Cardiac muscle cell (in vitro differentiated cells and primary cell): ENCODE data around the gene ARHGEF3. TPM values are rescaled to one million over a fixed set of nuclear protein-coding genes. Genes with fewer than 3 reads are reported as not detected.

ENCODE experiments used
- DNase-seq, 2 donors: peaks; one replicate each; pipeline versions ENCODE4 v3.0.0 to v3.0.0-alpha.2; 2010 to 2017; ENCODE audit warnings: low read depth in 1 of 2, low spot score in 1 of 2
- H3K27ac ChIP-seq: fragments of 200-600 bp; sonication (generic); 2 replicates; pipeline ENCODE4 v1.5.1; 2016
- H3K27me3 ChIP-seq: fragments of 200-600 bp; sonication (generic); 2 replicates; pipeline ENCODE4 v1.6.0; 2016; ENCODE audit warnings: control low read depth
- H3K36me3 ChIP-seq: fragments of 200-600 bp; sonication (generic); 2 replicates; pipeline ENCODE4 v1.5.1; 2016; ENCODE audit warnings: control low read depth
- H3K4me1 ChIP-seq: fragments of 200-600 bp; sonication (generic); 2 replicates; pipeline ENCODE4 v1.8.1; 2017; ENCODE audit warnings: low read depth, mild to moderate bottlenecking, mixed run types
- H3K4me3 ChIP-seq: fragments of 200-600 bp; sonication (generic); 2 replicates; pipeline ENCODE4 v1.5.1; 2016; ENCODE audit warnings: mild to moderate bottlenecking
- H3K9me3 ChIP-seq: fragments of 200-600 bp; sonication (generic); 2 replicates; pipeline ENCODE4 v1.5.1; 2017; ENCODE audit warnings: low read depth, mild to moderate bottlenecking, control low read depth
- polyA plus RNA-seq: library from polyadenylated mRNA; unstranded; fragments of >200 nt; fragmentation: Nextera tagmentation; extraction: Ambion mirVana; gene quantifications from 2 replicates; pipeline ENCODE4 v1.2.1, GENCODE V29; 2016
- total RNA-seq: library from RNA; depleted of rRNA; stranded (reverse); fragments of >200 nt; gene quantifications from 2 replicates; pipeline ENCODE4 v1.2.3, GENCODE V29; 2016
- TF ChIP-seq, protein P1 (sequence below): IDR thresholded peaks from 2 replicates; pipeline ENCODE4 v1.5.1; 2012; ENCODE audit warnings: low read depth, mild to moderate bottlenecking, low read length

Gene ARHGEF3
- total and polyA plus RNA-seq, 2 experiments from 2014 or later = 9.3 to 12.8 TPM

DNA sequence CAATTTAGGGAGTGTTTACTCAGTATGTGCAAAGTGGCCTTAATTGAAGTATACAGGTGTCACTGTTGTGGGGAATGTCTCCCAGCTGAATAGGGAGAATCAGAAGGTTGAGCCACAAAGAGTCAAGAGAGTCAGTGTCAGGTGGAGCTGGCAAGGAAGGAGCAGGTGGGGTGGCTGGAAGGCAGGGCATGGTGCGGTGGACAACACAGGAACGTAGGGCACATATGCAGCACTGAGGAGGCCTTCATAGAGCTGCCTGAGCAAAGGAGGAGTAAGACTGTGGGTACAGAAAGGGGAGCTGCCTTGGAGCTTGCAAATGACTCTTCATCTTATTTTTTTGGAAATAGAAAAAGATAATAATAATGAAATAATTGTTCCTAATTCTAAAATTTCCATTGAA, 20.0 kb downstream of the ARHGEF3 start:
- Histone ChIP-seq H3K4me1 (no peaks in the 10 kb centered on the region), H3K27me3 (no peaks in the 10 kb centered on the region), H3K36me3 (no peaks in the 10 kb centered on the region), H3K9me3 (no peaks in the 10 kb centered on the region), H3K27ac (no peak overlapping the region), H3K4me3 (no peak overlapping the region)
- TF ChIP-seq, protein P1, sequence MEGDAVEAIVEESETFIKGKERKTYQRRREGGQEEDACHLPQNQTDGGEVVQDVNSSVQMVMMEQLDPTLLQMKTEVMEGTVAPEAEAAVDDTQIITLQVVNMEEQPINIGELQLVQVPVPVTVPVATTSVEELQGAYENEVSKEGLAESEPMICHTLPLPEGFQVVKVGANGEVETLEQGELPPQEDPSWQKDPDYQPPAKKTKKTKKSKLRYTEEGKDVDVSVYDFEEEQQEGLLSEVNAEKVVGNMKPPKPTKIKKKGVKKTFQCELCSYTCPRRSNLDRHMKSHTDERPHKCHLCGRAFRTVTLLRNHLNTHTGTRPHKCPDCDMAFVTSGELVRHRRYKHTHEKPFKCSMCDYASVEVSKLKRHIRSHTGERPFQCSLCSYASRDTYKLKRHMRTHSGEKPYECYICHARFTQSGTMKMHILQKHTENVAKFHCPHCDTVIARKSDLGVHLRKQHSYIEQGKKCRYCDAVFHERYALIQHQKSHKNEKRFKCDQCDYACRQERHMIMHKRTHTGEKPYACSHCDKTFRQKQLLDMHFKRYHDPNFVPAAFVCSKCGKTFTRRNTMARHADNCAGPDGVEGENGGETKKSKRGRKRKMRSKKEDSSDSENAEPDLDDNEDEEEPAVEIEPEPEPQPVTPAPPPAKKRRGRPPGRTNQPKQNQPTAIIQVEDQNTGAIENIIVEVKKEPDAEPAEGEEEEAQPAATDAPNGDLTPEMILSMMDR = no peak
- no peak for DNase-seq

DNA sequence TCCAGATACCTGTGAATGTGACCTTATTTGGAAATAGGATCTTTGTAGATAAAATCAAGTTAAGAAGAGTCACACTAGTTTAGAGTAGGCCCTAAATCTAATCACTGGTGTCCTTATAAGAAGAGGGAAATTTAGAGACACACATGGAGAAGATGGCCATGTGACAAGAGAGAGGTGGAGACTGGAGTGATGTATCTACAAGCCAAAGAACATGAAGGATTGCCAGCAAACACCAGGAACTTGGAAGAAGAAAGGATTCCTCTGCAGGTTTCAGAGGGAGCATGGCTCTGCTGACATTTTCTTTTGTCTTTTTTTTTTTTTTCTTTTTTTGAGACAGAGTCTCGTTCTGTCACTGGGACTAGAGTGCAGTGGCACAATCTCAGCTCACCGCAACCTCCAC, 20.8 kb downstream of the ARHGEF3 start:
- Histone ChIP-seq H3K9me3 (no peaks in the 10 kb centered on the region), H3K36me3 (no peaks in the 10 kb centered on the region), H3K4me1 (no peaks in the 10 kb centered on the region), H3K27ac (no peak overlapping the region), H3K27me3 (no peaks in the 10 kb centered on the region), H3K4me3 (no peak overlapping the region)
- TF ChIP-seq, protein P1 = no peak
- DNase-seq = no peak

GRCh38 chr3:56778893-56779292, 22.9 kb downstream of the ARHGEF3 start:
- no peak overlapping the region for H3K4me3 ChIP-seq
- no peaks in the 10 kb centered on the region for H3K27me3 ChIP-seq
- DNase-seq = no peak
- no peaks in the 10 kb centered on the region for H3K4me1 ChIP-seq
- H3K36me3 ChIP-seq = no peaks in the 10 kb centered on the region
- TF ChIP-seq, protein P1 = no peak
- no peak overlapping the region for H3K27ac ChIP-seq
- no peaks in the 10 kb centered on the region for H3K9me3 ChIP-seq

DNA sequence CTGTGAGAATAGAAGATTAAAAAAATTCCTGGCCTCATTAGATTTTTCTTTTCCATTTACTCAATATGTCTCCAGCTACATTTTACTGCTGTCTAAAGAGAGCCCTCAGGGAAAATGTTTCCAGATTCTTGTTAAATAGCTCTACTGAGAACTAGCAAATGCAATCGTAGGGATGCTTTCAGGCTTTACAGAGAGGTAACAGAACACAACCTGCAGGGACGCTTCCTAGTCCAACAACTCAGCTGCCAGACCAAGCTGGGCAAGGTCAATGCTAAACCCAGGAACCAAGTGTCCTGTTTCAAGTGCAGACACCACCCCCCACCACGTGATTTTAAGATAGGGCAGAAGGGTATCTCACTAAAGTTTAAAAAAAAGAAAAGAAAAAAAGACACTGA, 25.2 kb downstream of the ARHGEF3 start:
- TF ChIP-seq, protein P1 = no peak
- Histone ChIP-seq H3K36me3 (no peaks in the 10 kb centered on the region), H3K27me3 (no peaks in the 10 kb centered on the region), H3K27ac (no peak overlapping the region), H3K4me1 (no peaks in the 10 kb centered on the region), H3K4me3 (no peak overlapping the region), H3K9me3 (no peaks in the 10 kb centered on the region)
- DNase-seq = no peak

GRCh38 chr3:56775838-56776555, 25.8 kb downstream of the ARHGEF3 start:
- H3K4me1 ChIP-seq = no peaks in the 10 kb centered on the region
- DNase-seq = no peak
- no peaks in the 10 kb centered on the region for H3K27me3 ChIP-seq
- TF ChIP-seq, protein P1 = no peak
- H3K4me3 ChIP-seq = no peak overlapping the region
- H3K36me3 ChIP-seq = no peaks in the 10 kb centered on the region
- no peaks in the 10 kb centered on the region for H3K9me3 ChIP-seq
- no peak overlapping the region for H3K27ac ChIP-seq
